PFSK-1 (cell line): ENCODE results near the gene BCKDK.

Experiments used
- FOXP2 ChIP-seq: optimal IDR thresholded peaks from 2 replicates; pipeline ENCODE3; 2011; ENCODE audit warnings: borderline replicate concordance, control low read depth, inconsistent platforms; ENCODE audit not compliant: insufficient read depth; ENCODE audit errors: extremely low read length, extremely low read depth
- POLR2AphosphoS5 ChIP-seq: IDR thresholded peaks from 2 replicates; pipeline ENCODE4 v1.6.1; 2012; ENCODE audit warnings: low read depth, mild to moderate bottlenecking, control low read depth, low read length, moderate library complexity
- REST ChIP-seq, 2 experiments: IDR thresholded peaks; 2 replicates each; pipeline versions ENCODE4 v1.6.1 to v1.8.0; 2011 to 2012; ENCODE audit warnings: low read depth in 2 of 2, low read length in 2 of 2, control low read depth in 1 of 2, inconsistent platforms in 1 of 2, mild to moderate bottlenecking in 1 of 2, moderate library complexity in 1 of 2; ENCODE audit not compliant: insufficient read depth in 1 of 2
- SIN3A ChIP-seq: IDR thresholded peaks from 2 replicates; pipeline ENCODE4 v1.6.1; 2012; ENCODE audit warnings: mild to moderate bottlenecking, low read length, moderate library complexity, borderline replicate concordance; ENCODE audit not compliant: insufficient read depth
- TAF1 ChIP-seq: IDR thresholded peaks from 2 replicates; pipeline ENCODE4 v1.6.1; 2012; ENCODE audit warnings: low read length, control low read depth, borderline replicate concordance; ENCODE audit not compliant: insufficient read depth

DNA sequence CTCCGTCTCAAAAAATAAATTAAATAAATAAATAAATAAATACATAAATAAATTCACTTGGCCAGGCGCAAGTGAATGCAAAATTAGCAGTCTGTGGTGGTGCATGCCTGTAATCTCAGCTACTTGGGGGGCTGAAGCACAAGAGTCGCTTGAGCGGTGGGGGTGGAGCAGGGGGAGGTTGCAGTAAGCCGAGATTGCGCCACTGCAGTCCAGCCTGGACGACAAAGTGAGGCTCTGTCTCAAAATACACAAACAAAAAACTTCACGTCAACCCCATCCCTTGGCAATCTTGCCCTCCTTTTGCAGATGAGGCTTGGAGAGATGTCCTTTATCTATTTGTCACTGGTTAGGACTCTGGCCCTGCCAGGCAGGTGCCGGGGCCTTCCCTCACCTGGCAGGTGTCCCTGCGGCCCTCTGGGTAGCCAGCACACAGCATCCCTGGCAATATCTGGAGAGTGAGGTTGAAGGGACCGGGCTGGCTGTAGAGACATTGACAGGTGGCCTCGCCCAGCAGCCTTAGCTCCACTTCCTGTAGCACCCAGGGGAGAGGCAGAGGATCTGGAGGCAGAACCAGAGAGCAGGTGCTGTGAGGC, 37.3 kb downstream of the BCKDK start:
- TF ChIP-seq POLR2AphosphoS5, result no peak
- no peak for TF ChIP-seq REST (IDR thresholded peaks at IDR 0.05; ENCODE audit: insufficient read depth in 1 of 2, low read depth in 2 of 2, low read length in 2 of 2)
- no peak for TF ChIP-seq TAF1
- no peak for TF ChIP-seq SIN3A
- TF ChIP-seq FOXP2, result no peak
